ENCODE results near the gene CLEC4F. TPM values are rescaled to one million over a fixed set of nuclear protein-coding genes. Genes with fewer than 3 reads are reported as not detected.

The CLEC4F gene
- total and polyA plus RNA-seq, 2 of the 13 experiments (the other 11 are each of a cell fraction or from before 2014, with no cell fraction given) = 0.12 to 0.13 TPM

DNA sequence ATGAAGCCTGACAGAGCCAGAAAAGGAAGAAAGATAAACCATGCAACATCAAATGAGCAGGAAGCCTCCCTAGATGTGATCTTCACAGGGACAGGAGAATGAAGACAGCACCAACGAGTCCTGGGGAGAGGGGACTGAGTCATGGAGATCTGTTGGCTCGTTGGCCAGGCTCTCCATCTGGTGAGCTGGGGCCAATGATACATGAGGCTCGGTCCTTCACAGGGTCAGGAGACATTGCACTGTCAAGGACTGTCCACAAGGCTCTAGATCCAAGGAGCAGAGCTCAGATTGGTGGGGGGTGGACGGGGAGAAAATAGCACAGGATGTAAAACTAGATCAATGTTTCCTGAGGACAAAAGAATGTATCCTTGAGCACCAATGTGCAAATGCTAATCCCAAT, 14.5 kb upstream of the CLEC4F start:
- TF ChIP-seq ZNF484 (CRISPR knock-in tag; IDR thresholded peaks at IDR 0.05; ENCODE audit: borderline replicate concordance, low read depth) = no peak
- no peak for TF ChIP-seq EHMT2 (IDR thresholded peaks at IDR 0.05; ENCODE audit: borderline replicate concordance, low read depth, low read length)
- TF ChIP-seq DZIP1 (CRISPR knock-in tag; IDR thresholded peaks at IDR 0.05) = no peak
- no peak for TF ChIP-seq ZNF780A (CRISPR knock-in tag; IDR thresholded peaks at IDR 0.05)
- TF ChIP-seq, protein P1, sequence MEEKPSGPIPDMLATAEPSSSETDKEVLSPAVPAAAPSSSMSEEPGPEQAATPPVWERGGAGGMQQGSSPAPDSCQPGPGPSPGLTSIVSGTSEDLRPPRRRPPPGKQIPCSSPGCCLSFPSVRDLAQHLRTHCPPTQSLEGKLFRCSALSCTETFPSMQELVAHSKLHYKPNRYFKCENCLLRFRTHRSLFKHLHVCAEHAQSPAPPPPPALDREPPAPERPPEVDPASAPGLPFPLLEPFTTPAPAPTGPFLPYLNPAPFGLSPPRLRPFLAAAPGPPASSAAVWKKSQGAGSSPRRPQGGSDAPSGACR (CRISPR knock-in tag; IDR thresholded peaks at IDR 0.05) = no peak
- no peak for TF ChIP-seq ZNF264 (CRISPR knock-in tag; IDR thresholded peaks at IDR 0.05)
- TF ChIP-seq REXO4 (CRISPR knock-in tag; IDR thresholded peaks at IDR 0.05; ENCODE audit: borderline replicate concordance) = no peak
- no peak for TF ChIP-seq DMAP1 (CRISPR knock-in tag; IDR thresholded peaks at IDR 0.05)
- no peak for TF ChIP-seq THYN1 (CRISPR knock-in tag; IDR thresholded peaks at IDR 0.05; ENCODE audit: borderline replicate concordance, low read depth)
- Histone ChIP-seq H3K36me3 (replicated peaks in 1 of 2; ENCODE audit: control insufficient read depth in 1 of 2, insufficient read depth in 2 of 2, low read length in 2 of 2) (no peaks in the 10 kb centered on the region), H4K20me1 (ENCODE audit: insufficient read depth, low read length) (no peaks in the 10 kb centered on the region), H3K27ac (ENCODE audit: extremely low read length, insufficient read depth, low read length) (no peak overlapping the region), H3K4me3 (replicated peaks in 1 of 3; ENCODE audit: insufficient read depth in 1 of 3, low read depth in 2 of 3, low read length in 3 of 3) (no peak overlapping the region), H3K79me2 (ENCODE audit: insufficient read depth, low read length) (no peaks in the 10 kb centered on the region), H3K9ac (ENCODE audit: insufficient read depth, low read depth, low read length) (no peak overlapping the region), H3K4me2 (ENCODE audit: low read depth, low read length) (no peak overlapping the region), H2AFZ (ENCODE audit: low read length) (no peak overlapping the region), H3K9me3 (ENCODE audit: low read length) (no peaks in the 10 kb centered on the region), H3K4me1 (ENCODE audit: insufficient read depth, low read length) (peaks cover 19% of the 10 kb centered on the region), H3K27me3 (ENCODE audit: control insufficient read depth in 1 of 2, insufficient read depth in 2 of 2, low read length in 2 of 2) (peaks cover 0 to 39% of the 10 kb centered on the region in 2 experiments; a peak in 4 of 5 replicates)
- no TSS peak for BruUV-seq (replicated peaks)
- DNase-seq (ENCODE audit: low spot score) (no peak), ATAC-seq (no peak; the same call in 2 of the 3 replicates), FAIRE-seq (no peak)
- ChIA-PET POLR2A (no interaction called here), CTCF (ENCODE audit: low intra/inter-chr PET ratio, low total read pairs) (no interaction called here)
- in situ Hi-C loops (cut with HindIII; ENCODE audit: extremely low pct_ligation_motif_present, low pct_unique_long_range_greater_than_20kb) = no loop called here
- intact Hi-C loops (cut with micrococcal nuclease; ENCODE audit: unreplicated experiment) = no loop called here
- 4% methylated on average over 4 of the region's 4 CpGs for whole genome bisulfite sequencing (ENCODE audit: low lambda C conversion rate)

Measured in HepG2 (cell line).